Activated naive CD8-positive, alpha-beta T cell treated with anti-CD3 and anti-CD28 coated beads for 36 hours (primary cell): Measurements from ENCODE around the gene HSPA1L. TPM values are rescaled to one million over a fixed set of nuclear protein-coding genes. Genes with fewer than 3 reads are reported as not detected.

ENCODE experiments used
- DNase-seq: peaks from one replicate; pipeline ENCODE4 v3.0.0; 2021
- H3K27ac Mint-ChIP-seq: one replicate; pipeline ENCODE4 v1.8.0; 2022; ENCODE audit warnings: mild to moderate bottlenecking, moderate library complexity, mixed read lengths
- H3K27me3 Mint-ChIP-seq: one replicate; pipeline ENCODE4 v1.8.0; 2022; ENCODE audit warnings: mild to moderate bottlenecking, mixed read lengths
- H3K36me3 Mint-ChIP-seq: one replicate; pipeline ENCODE4 v1.8.0; 2021; ENCODE audit warnings: mild to moderate bottlenecking, mixed read lengths
- H3K4me1 Mint-ChIP-seq: one replicate; pipeline ENCODE4 v1.8.0; 2021; ENCODE audit warnings: mixed read lengths
- H3K4me3 Mint-ChIP-seq: one replicate; pipeline ENCODE4 v1.8.0; 2022; ENCODE audit warnings: mild to moderate bottlenecking, moderate library complexity, mixed read lengths
- H3K9me3 Mint-ChIP-seq: one replicate; pipeline ENCODE4 v1.8.0; 2022; ENCODE audit warnings: mixed read lengths
- total RNA-seq, 2 experiments: library from RNA; stranded (reverse); gene quantifications; one replicate each; pipeline ENCODE4 v1.2.3, GENCODE V29; 2021

The HSPA1L gene
- total RNA-seq, 2 experiments from 2014 or later: 1.2 to 1.5 TPM

DNA sequence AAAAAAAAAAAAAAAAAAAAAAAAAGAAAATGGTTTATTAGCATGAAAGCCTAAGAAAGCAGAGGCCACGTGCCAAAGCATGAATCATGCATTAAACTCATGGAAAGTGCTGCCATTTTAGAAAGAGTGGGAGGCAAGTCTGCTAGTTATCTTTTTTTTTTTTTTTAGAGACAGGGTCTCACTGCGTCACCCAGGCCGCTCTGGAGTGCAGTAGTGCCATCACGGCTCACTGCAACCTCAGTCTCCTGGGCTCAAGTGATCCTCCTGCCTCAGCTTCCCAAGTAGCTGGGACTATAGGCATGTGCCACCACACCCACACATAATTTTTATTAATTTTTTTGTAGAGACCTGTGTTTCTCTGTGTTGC lies 43.1 kb downstream of the HSPA1L start:
- H3K4me1 Mint-ChIP-seq: peaks cover 33% of the 10 kb centered on the region
- H3K36me3 Mint-ChIP-seq: peaks cover 14% of the 10 kb centered on the region
- no peak overlapping the region for H3K4me3 Mint-ChIP-seq
- H3K9me3 Mint-ChIP-seq: peaks cover 2% of the 10 kb centered on the region
- H3K27me3 Mint-ChIP-seq: peaks cover 6% of the 10 kb centered on the region
- DNase-seq: peak; percentile 39
- peak overlapping the region; percentile 60 for H3K27ac Mint-ChIP-seq

DNA sequence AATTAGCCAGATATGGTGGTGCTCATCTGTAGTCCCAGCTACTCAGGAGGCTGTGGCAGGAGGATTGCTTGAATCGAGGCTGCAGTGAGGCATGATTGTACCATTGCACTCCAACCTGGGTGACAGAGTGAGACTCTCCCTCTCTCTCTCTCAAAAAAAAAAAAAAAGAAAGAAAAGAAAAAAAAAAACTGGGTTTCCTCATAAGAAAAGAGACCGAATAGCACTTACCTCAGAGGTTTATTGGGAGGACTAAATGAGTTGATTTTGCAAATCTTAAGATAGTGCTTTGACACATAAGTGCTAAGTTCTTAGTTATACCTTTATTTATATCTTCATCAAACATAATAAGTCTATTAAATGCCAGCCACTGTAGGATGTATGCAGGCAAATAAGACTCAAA lies 44.2 kb downstream of the HSPA1L start:
- H3K9me3 Mint-ChIP-seq: peaks cover 2% of the 10 kb centered on the region
- peaks cover 25% of the 10 kb centered on the region for H3K4me1 Mint-ChIP-seq
- peaks cover 14% of the 10 kb centered on the region for H3K36me3 Mint-ChIP-seq
- no peak overlapping the region for H3K4me3 Mint-ChIP-seq
- peaks cover 3% of the 10 kb centered on the region for H3K27me3 Mint-ChIP-seq
- no peak overlapping the region for H3K27ac Mint-ChIP-seq
- DNase-seq: no peak

- Mint-ChIP-seq H3K4me1 (peaks cover 18% of the 10 kb centered on the region), H3K27me3 (no peaks in the 10 kb centered on the region), H3K9me3 (peaks cover 2% of the 10 kb centered on the region), H3K36me3 (peaks cover 18% of the 10 kb centered on the region), H3K4me3 (no peak overlapping the region), H3K27ac (no peak overlapping the region)
- DNase-seq: peak; percentile 81
Measured at GRCh38 chr6:31769684-31770371, 45.3 kb downstream of the HSPA1L start.

DNA sequence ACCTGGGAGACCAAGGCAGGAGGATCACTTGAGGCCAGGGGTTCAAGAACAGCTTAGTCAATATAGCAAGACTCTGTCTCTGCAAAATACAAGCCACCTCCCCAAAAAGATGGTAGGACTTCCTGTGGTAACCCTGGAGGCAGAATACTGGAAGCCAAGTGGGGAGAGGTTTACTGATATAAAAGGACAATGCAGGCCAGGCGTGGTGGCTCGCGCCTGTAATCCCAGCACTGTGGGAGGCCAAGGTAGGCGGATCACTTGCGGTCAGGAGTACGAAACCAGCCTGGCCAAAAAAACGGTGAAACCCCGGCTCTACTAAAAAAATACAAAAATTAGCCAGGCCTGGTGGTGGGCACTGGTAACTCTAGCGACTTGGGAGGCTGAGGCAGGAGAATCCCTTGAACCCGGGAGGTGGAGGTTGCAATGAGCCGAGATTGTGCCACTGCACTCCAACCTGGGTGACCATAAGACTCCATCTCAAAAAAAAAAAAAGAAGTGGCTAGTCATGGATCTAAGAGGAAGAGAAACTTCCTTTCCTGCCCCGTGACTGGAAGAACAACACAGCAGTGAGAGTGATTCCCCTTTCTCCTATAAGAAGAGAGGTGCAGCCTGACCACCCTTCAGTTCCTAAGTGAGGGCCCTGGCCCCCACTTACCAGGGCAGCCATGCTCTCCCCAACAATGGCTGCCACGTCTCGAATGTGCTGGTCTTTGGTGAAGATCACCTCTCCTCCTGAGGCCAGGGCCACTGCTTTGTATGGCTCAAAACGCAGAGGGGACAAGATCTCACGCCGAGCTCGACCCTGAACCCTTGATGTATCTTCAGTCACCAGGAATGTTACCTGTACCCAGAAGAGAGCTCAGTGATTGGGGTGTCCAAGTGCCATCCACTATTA lies 46.5 kb downstream of the HSPA1L start:
- no peak overlapping the region for H3K4me3 Mint-ChIP-seq
- peaks cover 23% of the 10 kb centered on the region for H3K36me3 Mint-ChIP-seq
- no peak for DNase-seq
- no peaks in the 10 kb centered on the region for H3K27me3 Mint-ChIP-seq
- peaks cover 18% of the 10 kb centered on the region for H3K4me1 Mint-ChIP-seq
- H3K9me3 Mint-ChIP-seq: peaks cover 2% of the 10 kb centered on the region
- no peak overlapping the region for H3K27ac Mint-ChIP-seq

GRCh38 chr6:31767096-31767645 lies 47.9 kb downstream of the HSPA1L start:
- no peak overlapping the region for H3K27ac Mint-ChIP-seq
- H3K27me3 Mint-ChIP-seq: no peaks in the 10 kb centered on the region
- H3K4me1 Mint-ChIP-seq: peaks cover 14% of the 10 kb centered on the region
- peaks cover 28% of the 10 kb centered on the region for H3K36me3 Mint-ChIP-seq
- H3K9me3 Mint-ChIP-seq: peaks cover 2% of the 10 kb centered on the region
- H3K4me3 Mint-ChIP-seq: no peak overlapping the region
- no peak for DNase-seq

DNA sequence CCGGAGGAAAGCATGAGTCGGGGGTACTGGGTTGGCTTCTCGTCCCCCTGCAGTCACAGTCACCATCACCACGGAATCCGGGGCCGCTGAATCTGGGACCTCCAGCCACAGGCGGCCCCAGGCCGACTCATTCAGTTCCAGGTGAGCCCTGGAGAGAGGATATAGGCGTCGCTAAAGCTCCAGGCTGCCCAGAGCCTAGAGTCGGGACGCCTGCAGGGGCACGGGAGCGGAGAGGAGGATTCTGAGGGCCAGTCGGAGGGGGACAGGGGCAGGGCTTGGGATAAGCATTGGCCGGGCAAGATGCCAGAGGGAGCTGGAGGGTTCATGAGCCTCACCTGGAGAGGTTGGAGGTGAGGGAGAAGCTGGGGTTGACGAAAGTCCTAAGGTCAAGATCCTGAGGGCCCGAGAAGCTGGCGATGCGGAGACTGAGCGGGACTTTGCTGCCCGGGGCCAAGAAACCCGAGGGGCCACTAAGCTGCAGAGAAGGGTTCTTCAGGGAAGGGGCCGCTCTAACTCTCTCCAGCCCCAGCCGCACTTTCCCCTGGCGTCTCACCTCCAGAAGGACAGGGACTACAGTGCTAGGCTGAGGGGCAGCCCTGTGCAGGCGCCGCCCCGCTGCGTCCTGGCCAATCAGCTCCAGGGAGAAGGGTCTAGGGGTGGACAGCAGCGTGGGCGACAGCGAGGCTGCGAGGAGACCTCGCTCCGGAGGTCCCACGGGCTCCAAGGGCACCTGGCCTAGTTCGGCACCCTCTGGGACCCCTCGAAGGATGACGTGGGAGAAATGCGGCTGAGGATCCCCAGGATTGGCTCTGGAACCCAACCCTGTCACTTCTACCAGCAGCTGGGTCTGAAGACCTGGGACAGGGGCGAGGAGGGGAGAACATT lies 48.9 kb downstream of the HSPA1L start:
- Mint-ChIP-seq H3K4me3 (no peak overlapping the region), H3K27ac (no peak overlapping the region), H3K27me3 (no peaks in the 10 kb centered on the region), H3K4me1 (peaks cover 7% of the 10 kb centered on the region), H3K9me3 (no peaks in the 10 kb centered on the region), H3K36me3 (peaks cover 29% of the 10 kb centered on the region)
- no peak for DNase-seq

- Mint-ChIP-seq H3K9me3 (no peaks in the 10 kb centered on the region), H3K36me3 (peaks cover 34% of the 10 kb centered on the region), H3K4me1 (peaks cover 5% of the 10 kb centered on the region), H3K4me3 (no peak overlapping the region), H3K27me3 (no peaks in the 10 kb centered on the region), H3K27ac (no peak overlapping the region)
- DNase-seq: no peak
Measured at GRCh38 chr6:31765559-31765909, 49.5 kb downstream of the HSPA1L start.

DNA sequence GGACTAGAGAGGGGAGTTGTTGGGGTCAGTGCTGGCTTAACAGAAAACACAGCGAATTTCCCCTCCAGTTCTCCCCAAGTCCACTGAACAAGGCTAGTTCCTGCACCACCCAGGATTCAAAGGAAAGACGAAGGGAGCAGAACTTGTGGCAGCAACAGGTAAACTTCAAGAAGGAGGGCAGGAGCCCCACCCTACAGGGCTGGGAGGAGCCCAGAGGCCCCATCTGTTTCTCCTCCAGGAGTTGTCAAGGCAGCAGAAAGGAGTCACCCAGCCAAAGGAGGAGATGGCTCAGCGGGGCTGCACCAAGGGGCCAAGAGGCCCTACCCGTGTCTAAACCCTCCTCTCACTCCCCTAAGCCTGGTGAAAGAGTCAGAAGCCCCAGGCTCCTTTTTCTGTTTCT lies 50.9 kb downstream of the HSPA1L start:
- H3K27me3 Mint-ChIP-seq: no peaks in the 10 kb centered on the region

GRCh38 chr6:31763619-31763940 lies 51.5 kb downstream of the HSPA1L start:
- Mint-ChIP-seq H3K4me3 (no peak overlapping the region), H3K27ac (no peak overlapping the region), H3K36me3 (peaks cover 44% of the 10 kb centered on the region), H3K4me1 (no peaks in the 10 kb centered on the region), H3K9me3 (no peaks in the 10 kb centered on the region), H3K27me3 (no peaks in the 10 kb centered on the region)
- no peak for DNase-seq

More for the DNA sequence above, 50.9 kb downstream of the HSPA1L start:
- Mint-ChIP-seq H3K27ac (no peak overlapping the region), H3K36me3 (peaks cover 38% of the 10 kb centered on the region), H3K4me3 (no peak overlapping the region), H3K4me1 (no peaks in the 10 kb centered on the region), H3K9me3 (no peaks in the 10 kb centered on the region)
- DNase-seq: no peak

GRCh38 chr6:31762878-31763618 lies 52.0 kb downstream of the HSPA1L start:
- peaks cover 46% of the 10 kb centered on the region for H3K36me3 Mint-ChIP-seq
- H3K4me1 Mint-ChIP-seq: no peaks in the 10 kb centered on the region
- no peaks in the 10 kb centered on the region for H3K27me3 Mint-ChIP-seq
- no peaks in the 10 kb centered on the region for H3K9me3 Mint-ChIP-seq
- no peak overlapping the region for H3K4me3 Mint-ChIP-seq
- DNase-seq: no peak
- H3K27ac Mint-ChIP-seq: no peak overlapping the region

GRCh38 chr6:31762356-31762755 lies 52.7 kb downstream of the HSPA1L start, which contains the start of gene SAPCD1:
Gene SAPCD1 (plus strand): TSS chr6:31762656. CDS start chr6:31763055, 399 bp downstream.
- Mint-ChIP-seq H3K27ac (no peak within 1 kb of the TSS), H3K4me1 (no peaks in the 10 kb centered on the region), H3K4me3 (no peak within 1 kb of the TSS)

GRCh38 chr6:31761343-31761742 lies 53.7 kb downstream of the HSPA1L start:
- Mint-ChIP-seq H3K27ac (no peak overlapping the region), H3K27me3 (no peaks in the 10 kb centered on the region), H3K9me3 (no peaks in the 10 kb centered on the region), H3K4me3 (no peak overlapping the region), H3K36me3 (peaks cover 47% of the 10 kb centered on the region), H3K4me1 (no peaks in the 10 kb centered on the region)
- DNase-seq: no peak

More at GRCh38 chr6:31762356-31762755, 52.7 kb downstream of the HSPA1L start, which contains the start of gene SAPCD1:
- H3K27me3 Mint-ChIP-seq: no peaks in the 10 kb centered on the region
- no peaks in the 10 kb centered on the region for H3K9me3 Mint-ChIP-seq
- H3K36me3 Mint-ChIP-seq: peaks cover 47% of the 10 kb centered on the region
- no peak for DNase-seq

GRCh38 chr6:31760790-31761189 lies 54.3 kb downstream of the HSPA1L start:
- no peak for DNase-seq
- Mint-ChIP-seq H3K27ac (no peak overlapping the region), H3K4me3 (no peak overlapping the region), H3K9me3 (no peaks in the 10 kb centered on the region), H3K4me1 (no peaks in the 10 kb centered on the region), H3K36me3 (peaks cover 47% of the 10 kb centered on the region), H3K27me3 (no peaks in the 10 kb centered on the region)
